Colon (tissue), 2 donors: ENCODE measurements around the gene STK17A.
"Not testable (repeated sequence)": the region's sequence is repeated elsewhere in the genome, so short reads cannot be mapped to it uniquely, and the experiment has no call there.

Experiments
- FAIRE-seq: peaks from 2 replicates; lab custom pipeline; 2012; peaks lifted over from hg19 to GRCh38; lab: Jason Lieb, UNC
- donor health status: control.
- donor health status: control.

Gene STK17A

GRCh38 chr7:43602256-43602655, 19.3 kb downstream of the STK17A start:
- FAIRE-seq, result no peak

DNA sequence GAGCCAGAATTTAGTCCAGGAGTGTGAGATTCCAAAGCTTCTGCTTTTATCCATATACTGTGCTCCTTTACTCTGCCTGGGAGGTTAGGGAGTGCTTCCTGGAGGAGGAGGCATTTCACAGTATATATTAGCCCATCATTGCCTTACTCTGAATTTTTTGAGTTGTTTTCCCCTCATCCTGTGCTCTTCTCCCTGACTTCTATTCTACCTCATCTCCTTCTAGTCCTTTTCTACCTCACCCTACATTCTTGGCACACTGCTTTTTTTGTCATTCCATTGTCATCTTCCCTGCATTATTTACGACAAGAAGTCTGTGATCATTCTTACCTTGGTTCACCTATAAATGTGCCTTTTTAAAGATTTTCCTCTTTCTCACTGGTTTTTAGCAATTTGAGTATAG, 21.3 kb downstream of the STK17A start:
- FAIRE-seq, result no peak

- no peak for FAIRE-seq
Observed at GRCh38 chr7:43609097-43609496, 26.2 kb downstream of the STK17A start.

GRCh38 chr7:43612128-43612527, 29.2 kb downstream of the STK17A start:
- FAIRE-seq, result no peak

GRCh38 chr7:43612599-43613589, 30.0 kb downstream of the STK17A start:
- no peak for FAIRE-seq

- no peak for FAIRE-seq
Observed at GRCh38 chr7:43615558-43616145, 32.7 kb downstream of the STK17A start.

- FAIRE-seq, result no peak
Observed at GRCh38 chr7:43616977-43617376, 34.1 kb downstream of the STK17A start.

- no peak for FAIRE-seq
Observed at GRCh38 chr7:43618073-43618472, 35.2 kb downstream of the STK17A start.

DNA sequence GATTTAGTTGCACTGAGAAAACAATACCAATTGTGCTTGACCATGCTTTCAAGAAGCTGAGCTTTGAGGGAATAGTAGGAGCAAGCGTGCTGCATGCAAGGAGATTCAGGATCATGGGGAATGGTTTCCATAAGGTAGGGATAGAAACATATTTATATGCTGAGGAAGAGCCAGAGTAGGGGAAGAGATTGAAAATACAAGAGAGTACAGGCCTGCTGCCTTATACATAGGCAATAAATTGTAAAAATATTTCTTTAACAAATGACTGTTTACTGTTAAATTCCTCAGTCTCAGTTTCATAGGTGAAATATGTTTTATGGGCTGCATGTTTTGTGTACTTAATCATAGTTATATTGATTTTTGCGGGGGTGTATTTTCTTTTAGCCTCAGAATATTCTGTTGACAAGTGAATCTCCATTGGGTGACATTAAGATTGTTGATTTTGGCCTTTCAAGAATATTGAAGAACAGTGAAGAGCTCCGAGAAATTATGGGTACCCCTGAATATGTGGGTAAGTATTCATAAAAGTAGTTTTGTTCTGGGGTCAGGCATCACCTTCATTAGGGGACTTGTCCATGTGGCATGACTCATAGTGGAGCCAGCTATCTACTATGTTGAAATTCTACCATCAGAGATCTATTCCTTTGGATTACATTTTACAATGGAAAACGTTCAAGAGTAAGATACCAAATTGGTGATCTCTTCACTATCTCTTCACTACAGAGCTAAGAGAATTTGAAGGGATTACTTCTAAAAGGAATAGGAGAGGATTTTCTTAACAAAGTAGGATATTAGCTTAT, 36.5 kb downstream of the STK17A start:
- FAIRE-seq, result no peak

DNA sequence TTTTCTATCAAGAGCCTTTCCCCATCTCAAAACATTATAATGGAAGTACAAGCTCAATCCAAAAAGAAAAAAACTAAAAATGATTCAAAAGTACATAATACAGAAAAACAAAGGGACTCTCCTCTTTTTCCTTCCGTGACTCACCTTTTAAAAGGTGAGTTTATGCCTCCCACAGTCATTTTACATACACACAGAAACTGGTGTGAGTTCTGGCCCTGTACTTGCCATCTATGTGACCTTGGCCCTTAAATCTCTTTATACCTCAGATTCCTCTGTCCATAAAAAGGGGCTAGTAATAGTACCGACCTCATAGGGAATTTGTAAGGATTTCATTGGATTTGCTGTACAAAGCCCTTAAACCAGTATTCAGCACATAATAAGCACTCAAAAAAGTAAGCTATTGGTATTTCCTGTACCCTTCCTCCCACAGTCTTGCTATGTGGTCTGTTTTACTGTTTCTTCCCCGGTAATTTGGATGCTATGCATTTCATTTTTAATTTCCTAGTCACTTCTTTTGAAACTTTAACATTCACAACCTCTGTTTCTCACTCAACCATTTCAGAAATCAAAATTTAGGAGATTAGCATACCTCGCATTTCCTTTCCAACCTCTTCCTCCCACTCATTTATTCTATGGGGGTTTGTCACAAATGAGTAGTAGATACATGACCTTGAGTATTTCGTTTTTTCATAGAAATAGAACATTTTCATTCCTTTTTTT, 39.0 kb downstream of the STK17A start:
- no peak for FAIRE-seq

DNA sequence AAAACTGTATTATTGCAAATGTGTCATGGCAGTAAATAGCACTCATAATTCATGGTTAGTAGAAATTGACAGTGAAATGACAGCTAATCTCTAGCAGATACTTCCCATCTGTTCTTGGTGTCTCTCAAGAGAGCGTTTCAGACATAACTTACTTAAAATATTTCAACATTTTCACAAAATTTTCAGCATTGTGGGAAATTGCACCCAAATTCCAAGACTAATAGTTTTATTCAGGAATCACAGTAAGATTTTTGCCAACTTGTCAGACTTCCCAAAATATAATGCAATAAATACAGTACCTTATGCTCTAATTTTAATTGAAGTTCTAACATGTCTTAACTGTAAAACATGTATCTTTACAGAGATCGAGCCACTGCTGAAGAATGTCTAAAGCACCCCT, 41.2 kb downstream of the STK17A start:
- FAIRE-seq, result no peak

GRCh38 chr7:43625453-43625852, 42.5 kb downstream of the STK17A start:
- FAIRE-seq, result no peak

GRCh38 chr7:43625980-43626379, 43.1 kb downstream of the STK17A start:
- no peak for FAIRE-seq

GRCh38 chr7:43626695-43627094, 43.8 kb downstream of the STK17A start:
- FAIRE-seq, result no peak

DNA sequence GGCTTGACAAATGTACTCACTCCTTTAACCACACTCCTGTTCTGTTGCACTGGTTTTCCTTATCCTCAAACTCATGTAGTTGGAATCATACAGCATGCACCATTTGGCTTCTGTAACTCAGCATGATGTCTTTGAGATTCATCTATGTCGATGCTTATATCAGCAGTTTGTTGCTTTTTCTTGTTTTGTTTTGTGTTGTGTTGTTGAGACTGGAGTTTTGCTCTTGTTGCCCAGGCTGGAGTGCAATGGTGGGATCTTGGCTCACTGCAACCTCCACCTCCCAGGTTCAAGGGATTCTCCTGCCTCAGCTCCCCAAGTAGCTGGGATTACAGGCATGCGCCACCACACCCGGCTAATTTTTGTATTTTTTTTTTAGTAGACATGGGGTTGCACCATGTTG, 44.9 kb downstream of the STK17A start:
- not testable (repeated sequence) for FAIRE-seq

GRCh38 chr7:43628431-43628830, 45.5 kb downstream of the STK17A start:
- FAIRE-seq, result no peak

- no peak for FAIRE-seq
Observed at GRCh38 chr7:43629857-43630256, 46.9 kb downstream of the STK17A start.

GRCh38 chr7:43630482-43630881, 47.6 kb downstream of the STK17A start:
- FAIRE-seq, result no peak

GRCh38 chr7:43631559-43631958, 48.7 kb downstream of the STK17A start:
- FAIRE-seq, result no peak

DNA sequence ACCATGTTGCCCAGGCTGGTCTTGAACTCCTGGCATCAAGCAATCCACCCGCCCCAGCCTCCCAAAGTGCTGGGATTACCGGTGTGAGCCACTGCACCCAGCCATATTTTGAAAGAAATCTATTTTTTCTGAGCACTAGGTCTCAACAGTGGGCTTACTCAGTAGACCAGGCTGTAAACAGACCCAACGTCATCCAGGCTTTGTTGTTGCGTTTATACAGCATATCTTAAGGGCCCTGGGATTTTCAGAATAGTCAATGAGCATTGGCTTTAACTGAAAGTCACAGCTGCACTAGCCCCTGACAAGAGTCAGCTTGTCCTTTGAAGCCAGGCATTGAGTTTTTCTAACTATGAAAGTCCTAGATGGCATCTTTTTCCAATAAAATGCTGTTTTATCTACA, 49.8 kb downstream of the STK17A start:
- no peak for FAIRE-seq

- FAIRE-seq, result no peak
Observed at GRCh38 chr7:43634384-43634783, 51.5 kb downstream of the STK17A start.

DNA sequence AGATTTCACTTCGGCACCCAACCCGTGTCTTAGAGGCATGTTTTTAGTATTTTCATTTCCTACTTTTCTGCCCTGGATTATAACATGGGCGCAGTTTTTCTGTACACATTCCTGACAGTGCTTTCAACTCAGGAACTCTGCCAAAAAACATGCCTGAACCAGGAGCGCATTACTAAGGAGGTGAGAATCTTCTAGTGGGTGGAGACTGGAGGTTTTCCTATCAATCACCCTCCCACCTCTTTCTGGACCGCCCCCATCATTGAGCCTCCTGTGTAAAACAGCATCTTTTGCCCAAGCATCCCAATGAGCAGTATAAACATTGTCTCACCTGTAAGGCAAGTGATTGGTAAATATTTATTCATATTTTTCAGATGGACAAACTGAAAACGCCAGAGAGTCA, 53.2 kb downstream of the STK17A start:
- FAIRE-seq, result no peak
